DMS79 (cell line): ENCODE data around the gene ALPK1.
"Not testable (repeated sequence)": the region's sequence is repeated elsewhere in the genome, so short reads cannot be mapped to it uniquely, and the experiment has no call there.

Source experiments
- DNase-seq: peaks from one replicate; lab custom pipeline; 2025; lab: John Stamatoyannopoulos, UW

The ALPK1 gene

DNA sequence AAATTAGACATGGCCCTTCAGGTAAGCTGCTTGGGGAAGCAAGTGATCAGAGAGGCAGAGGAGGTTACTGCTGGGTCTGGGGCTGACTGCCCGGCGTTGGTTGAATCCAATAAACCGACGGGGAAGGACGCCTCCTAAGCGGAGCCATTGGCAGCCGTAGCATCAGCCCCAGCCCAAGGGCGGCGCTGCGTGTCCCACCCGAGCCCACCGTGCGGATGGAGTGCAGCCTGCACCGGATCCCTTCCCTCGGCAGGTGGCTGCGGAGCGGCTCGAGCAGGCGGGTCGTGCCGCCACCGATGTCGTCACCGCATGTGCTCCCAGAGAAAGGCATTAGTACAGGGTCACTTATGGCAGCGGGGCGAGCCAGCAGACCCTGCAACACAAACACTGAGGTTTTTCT, 82.1 kb downstream of the ALPK1 start:
- DNase-seq: no peak

DNA sequence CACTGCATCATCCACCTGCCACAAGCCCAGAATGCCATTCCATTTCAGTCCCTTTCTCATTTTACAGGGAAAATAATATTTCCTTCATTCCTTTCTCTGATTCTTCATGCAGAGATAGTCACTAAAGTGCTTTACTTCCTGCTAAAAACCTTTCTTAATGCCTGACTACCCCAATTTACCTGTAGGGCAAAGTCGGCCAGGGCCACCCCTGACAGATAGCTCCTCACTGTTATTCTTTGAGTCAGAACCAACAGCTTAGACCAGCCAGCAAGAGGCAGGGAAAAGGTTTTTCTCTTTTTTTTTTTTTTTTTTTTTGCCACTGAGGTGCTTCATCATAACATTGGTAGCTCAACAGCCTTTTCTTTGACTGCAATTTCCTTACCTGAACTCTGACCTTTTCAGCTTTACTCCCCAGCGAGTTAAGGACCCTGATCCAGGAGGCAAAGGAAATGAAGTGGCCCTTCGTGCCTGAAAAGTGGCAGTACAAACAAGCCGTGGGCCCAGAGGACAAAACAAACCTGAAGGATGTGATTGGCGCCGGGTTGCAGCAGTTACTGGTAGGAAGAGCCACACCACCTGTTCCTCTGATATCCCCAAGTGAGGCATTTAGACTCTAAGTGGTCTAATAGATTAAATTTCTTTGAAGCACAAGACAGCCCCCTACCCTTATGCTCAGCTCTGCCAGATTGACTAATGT, 85.0 kb downstream of the ALPK1 start:
- DNase-seq: peak; percentile 49

- no peak for DNase-seq
These were observed 88.9 kb downstream of the ALPK1 start for GRCh38 chr4:112386071-112386470.

DNA sequence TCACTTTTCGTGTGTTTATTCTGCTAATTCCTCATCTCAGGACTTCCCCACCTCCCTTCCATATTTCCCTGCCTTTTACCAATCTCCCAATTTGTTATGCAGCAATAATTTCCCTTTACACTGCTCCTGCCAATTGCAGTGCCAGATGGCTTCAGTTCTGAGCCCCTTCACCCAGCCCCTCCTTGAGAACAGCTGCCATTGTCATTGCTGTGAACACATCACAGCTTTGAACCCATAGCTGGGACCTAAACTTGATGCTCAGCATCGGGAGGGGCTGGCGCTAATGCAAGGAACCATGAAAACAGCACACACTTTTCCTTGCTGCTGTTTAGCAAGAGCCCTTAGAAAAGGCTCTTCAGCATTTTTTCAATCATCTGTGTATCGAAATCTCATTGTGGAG, 104.9 kb downstream of the ALPK1 start:
- no peak for DNase-seq

DNA sequence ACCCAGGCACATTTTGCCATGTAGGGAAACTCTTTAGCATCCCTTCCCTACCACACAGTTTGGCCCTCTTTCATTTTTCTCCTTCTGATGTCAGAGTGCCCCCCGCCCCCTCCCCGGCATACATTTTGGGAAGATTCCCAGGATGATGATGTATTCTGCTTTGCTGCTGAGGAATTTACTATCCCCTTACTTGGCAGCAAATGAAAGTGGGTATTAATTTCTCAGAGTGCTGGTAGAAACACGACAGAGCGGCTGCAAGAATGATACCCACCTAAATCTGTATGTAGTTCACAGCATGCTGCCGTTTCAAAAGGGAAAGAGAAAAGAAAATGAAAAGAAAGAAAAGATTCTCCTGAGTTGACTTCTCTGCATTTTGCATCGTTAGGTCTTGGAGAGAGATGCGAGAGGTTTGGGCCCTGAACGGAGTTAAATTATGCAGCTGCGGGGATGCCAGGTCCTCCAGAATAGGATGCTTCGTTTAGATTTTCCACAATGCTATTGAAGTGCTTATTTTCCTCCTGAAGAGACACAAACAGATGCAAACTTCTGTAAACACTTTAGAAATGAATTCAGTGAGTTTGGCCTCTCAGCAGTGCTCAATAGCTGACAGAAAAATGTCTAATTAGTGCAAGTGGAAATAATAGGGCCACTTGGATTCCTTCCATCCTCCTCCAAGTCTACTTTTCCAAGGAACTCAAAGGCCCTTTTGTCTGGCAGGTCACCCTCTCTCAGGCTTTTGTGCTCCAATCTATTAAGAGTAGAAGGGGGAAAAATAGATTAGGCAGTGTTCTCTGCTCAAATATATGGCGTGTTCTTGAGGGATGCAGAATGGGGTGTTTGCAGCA, 106.2 kb downstream of the ALPK1 start:
- peak; percentile 46 for DNase-seq

DNA sequence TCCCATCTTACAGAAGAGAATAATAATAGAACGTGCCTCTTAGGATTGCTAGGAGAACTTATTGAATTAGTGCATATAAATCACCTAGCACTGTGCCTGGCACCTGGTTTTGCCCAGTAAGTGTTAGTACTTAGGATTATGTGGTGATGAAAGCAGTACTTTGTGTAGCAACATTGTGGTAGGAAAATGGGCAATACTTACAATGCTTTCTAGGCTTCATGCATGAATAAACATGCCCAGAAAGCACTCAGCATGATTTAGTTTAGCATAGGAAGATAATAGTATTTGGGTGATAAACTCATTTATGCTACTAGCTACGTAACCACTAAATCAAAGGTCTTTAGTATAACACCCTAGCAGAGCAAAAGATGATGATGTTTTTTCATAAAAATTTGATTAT, 113.2 kb downstream of the ALPK1 start:
- DNase-seq: peak; percentile 23

DNA sequence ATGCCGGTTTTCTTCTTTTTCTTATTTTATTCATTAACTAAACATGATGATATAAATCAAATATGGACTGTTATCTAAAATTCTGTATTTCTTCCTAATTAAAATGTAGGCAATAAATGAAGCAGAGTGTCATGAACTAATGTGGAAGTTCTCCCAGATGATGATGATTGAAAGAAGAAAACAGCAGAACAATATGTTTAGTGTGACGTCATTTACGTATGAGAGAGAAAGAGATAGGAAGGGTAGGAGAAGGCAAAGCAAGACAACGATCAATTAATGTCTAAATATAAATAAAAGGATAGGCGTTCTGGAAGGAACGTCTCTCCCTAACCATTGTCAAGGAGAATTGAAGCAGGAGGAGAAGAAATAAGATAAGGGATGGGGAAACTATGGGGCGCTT, 113.6 kb downstream of the ALPK1 start:
- DNase-seq: no peak

- no peak for DNase-seq
These were observed 114.8 kb downstream of the ALPK1 start for GRCh38 chr4:112411781-112412550.

- no peak for DNase-seq
These were observed 119.3 kb downstream of the ALPK1 start for GRCh38 chr4:112416464-112416863.

DNA sequence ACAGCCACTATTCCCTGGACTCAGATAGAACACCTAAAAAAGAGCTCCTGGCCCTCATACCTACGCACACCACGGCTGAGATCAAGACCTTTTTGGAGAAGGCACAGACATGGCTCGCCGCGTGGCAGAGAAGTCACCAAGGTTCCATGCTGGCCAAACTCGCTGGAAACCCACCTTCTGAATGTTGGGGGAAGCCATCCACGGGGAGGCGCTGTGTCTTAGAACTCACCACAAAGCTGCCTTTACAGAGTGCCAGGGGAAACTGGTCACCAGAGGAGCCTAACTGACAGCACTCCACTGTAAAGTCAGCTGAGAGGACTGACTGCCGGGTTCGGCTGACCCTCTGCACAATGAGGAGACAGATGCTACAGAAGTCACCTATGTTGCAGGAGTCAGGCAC, 120.9 kb downstream of the ALPK1 start:
- DNase-seq: no peak

DNA sequence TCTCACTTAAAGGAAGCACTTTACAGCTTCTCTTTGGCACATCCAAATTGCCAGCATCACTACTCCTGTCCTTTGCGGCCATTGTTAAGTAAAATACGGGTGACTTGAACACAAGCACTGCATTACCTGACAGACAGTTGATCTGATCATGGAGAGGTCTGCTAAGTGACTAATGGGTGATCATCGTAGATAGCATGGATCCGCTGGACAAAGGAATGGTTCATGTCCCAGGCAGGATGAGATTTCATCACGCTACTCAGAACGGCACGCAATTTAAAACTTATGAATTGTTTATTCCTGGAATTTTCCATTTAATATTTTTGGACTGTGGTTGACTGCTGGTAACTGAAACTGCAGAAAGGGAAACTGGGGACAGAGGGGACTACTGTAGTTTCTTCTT, 124.7 kb downstream of the ALPK1 start:
- no peak for DNase-seq

GRCh38 chr4:112422644-112423043, 125.5 kb downstream of the ALPK1 start:
- no peak for DNase-seq

- DNase-seq: no peak
These were observed 126.4 kb downstream of the ALPK1 start for GRCh38 chr4:112423591-112423990.

- no peak for DNase-seq
These were observed 128.7 kb downstream of the ALPK1 start for GRCh38 chr4:112425823-112426222.

DNA sequence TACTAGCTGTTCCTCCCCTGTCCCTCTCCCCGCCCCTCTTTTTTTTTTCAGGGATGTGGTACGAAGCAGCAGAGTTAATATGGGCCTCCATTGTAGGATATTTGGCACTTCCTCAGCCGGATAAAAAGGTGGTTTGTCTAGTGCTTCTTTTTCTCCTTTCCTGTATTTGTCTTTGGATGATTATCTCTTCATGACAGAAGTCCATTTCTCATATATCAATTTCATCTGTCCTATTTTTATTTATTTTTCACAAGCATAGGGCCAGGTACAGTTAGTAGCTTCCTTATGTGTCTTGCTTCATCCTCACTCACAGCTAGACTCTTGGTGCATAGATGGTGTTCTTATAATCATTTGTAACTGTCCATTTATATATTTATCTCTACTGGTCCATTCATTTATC, 129.2 kb downstream of the ALPK1 start:
- DNase-seq: no peak

- DNase-seq: no peak
These were observed 134.0 kb downstream of the ALPK1 start for GRCh38 chr4:112431158-112431557.

DNA sequence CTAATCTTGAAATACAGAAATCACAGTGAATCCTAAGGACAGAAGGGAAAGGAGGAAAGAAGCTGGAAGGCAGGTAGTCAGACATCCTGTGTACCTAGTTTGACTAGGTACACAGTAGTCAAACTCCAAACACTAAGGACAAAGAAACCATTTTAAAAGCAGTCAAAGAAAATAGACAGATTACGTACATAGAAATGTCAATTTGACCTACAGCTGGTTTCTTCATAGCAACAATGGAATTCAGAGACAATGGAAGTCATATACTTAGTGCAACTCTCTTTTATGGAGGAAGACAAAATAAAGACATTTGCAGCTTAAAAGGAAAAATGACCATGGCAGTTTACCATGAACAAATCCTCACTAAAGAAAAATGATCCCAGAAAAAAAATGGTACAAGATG, 139.8 kb downstream of the ALPK1 start:
- no peak for DNase-seq

- not testable (repeated sequence) for DNase-seq
These were observed 145.1 kb downstream of the ALPK1 start for GRCh38 chr4:112442226-112442625.

- DNase-seq: no peak
These were observed 151.3 kb downstream of the ALPK1 start for GRCh38 chr4:112448306-112449132.

DNA sequence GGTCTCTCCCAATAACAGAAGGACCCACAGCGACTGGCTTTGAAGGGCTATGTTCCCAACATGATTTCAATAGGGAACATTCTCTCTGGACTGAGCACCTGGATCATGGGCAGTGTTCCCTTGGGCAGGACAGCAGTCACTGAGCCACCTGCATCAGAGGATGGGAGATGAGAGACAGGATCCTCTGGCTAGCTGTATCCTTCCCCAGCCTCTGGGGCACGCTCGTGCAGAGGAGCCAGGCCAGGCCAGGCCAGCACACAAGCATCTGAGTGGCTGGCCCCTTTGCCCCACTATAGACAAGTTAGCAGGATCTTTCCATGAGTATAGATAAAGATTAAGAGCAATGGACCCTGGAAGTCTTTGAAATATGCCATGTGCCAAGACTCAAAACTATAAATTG, 152.5 kb downstream of the ALPK1 start:
- no peak for DNase-seq

- no peak for DNase-seq
These were observed 153.9 kb downstream of the ALPK1 start for GRCh38 chr4:112451104-112451503.

DNA sequence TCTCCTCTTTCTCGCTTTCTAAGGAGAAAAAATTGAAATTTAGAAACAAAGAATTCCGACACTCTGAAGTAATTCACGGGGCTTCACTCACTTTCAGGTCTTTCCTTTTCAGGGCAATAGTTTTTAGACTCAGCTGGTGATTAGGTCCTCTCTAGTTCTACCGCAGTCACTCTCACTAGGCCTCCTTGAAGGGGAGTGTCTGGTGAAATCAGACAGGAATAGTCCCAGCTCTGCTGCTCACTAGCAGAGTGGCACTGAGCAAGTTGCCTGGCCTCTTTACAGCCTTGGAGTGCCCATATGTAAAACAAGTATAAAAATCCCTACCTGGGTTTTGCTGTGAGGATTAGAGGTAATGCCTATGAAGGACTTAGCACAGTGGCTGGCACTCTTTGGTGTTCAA, 154.7 kb downstream of the ALPK1 start:
- no peak for DNase-seq
